HL-60/S4 (cell line): ENCODE results near the gene OLFM1.

ENCODE experiments used
- in situ Hi-C: fragments of 300-500 bp; cut with MboI; formaldehyde crosslinking; loops from 2 replicates; pipeline ENCODE4 v1.14.3; 2022; ENCODE audit warnings: low sequenced_read_pairs

OLFM1 gene

DNA sequence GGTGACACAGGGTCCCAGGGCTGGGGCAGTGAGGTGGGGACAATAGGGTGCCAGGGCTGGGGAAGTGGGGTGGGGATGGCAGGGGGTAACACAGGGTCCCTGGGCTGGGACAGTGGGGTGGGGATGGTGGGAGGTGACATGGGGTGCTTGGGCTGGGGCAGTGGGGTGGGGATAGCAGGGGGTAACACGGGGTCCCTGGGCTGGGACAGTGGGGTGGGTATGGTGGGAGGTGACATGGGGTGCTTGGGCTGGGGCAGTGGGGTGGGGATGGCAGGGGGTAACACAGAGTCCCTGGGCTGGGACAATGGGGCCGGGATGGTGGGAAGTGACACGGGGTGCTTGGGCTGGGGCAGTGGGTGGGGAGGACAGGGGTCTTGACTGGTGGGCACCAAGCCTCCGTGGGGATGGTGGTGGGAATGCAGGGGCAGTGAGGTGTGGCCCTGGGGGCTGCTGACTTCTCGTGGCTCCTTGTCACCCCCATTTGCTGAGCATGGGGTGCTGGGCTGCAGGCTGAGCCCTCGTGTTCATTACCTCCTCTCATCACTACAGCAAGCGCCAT lies 41.7 kb downstream of the OLFM1 start:
- in situ Hi-C loops: no loop called here

DNA sequence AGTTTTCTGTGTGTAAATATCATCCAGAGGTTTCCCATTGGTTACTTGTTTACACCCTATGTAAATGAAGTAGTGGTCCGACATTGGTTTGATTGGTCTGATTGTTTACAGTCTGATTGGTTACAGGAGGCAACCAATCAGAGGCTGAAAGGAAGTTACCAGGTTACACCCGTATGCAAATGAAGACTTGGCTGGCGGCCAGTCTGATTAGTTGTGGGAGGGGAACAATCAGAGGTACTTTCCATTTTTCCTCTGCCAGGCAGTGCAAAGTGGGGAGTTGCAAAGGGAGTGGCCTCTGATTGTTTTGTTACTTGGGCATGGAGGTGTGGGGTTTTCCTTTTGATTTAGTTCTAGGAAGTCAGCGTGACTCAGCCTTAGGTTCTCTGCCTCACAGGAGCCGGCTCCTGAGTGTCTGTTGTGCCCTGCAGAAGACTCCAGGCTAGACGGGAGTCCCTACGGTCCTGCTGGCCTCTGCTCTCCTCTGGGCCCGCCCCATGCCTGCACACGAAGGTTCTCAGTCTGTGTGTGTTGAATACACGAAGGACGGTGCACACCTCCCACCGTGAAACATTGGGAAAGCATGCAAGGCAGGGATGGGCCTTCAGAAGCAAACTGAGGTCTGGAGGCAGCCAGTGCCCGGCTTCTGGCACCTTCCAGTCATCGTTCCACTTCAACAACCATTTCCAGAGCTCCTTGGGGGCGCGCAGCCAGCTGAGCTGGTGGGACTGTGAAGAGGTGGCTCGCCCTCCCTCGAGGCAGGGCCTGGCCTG lies 42.9 kb downstream of the OLFM1 start:
- in situ Hi-C loops: no loop called here

DNA sequence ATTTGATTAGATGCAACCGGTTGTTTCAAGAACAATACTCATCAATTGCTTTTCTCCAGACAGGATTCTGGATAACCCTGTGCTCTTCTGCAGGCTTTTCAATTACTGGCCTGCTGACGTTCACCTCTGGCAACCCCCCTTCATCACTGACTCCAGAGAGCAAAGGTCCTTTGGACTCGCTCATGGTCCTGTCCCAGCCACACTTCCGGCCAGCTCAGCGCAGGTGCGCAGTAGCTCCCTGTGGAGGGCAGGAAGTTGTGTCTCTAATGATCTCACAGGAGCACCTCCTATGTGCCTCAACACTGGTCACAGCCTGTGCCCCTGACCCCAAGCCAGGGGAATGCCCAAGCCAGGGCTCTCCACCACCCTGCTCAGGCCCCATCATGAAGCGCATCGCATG lies 44.0 kb downstream of the OLFM1 start:
- in situ Hi-C loops: no loop called here

DNA sequence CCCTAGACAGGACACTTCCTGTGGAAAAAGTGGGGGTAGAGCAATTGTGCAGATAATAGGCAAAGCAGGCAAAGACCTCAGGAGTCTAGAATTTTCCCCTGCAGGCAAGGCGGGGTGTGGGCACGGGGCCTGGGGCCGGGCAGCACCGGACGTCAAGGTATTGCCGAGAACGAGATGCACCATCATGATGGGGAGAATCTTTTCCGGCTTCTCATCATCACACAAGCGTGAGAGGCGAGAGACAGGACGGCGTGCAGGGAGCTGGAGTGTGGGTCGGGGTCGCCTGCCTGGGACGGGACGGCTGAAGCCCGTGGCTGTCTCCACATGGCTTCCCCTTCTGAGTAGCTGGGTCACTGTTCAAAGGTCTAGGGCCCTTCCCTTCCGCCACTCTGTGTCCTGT lies 44.5 kb downstream of the OLFM1 start:
- in situ Hi-C loops: no loop called here

DNA sequence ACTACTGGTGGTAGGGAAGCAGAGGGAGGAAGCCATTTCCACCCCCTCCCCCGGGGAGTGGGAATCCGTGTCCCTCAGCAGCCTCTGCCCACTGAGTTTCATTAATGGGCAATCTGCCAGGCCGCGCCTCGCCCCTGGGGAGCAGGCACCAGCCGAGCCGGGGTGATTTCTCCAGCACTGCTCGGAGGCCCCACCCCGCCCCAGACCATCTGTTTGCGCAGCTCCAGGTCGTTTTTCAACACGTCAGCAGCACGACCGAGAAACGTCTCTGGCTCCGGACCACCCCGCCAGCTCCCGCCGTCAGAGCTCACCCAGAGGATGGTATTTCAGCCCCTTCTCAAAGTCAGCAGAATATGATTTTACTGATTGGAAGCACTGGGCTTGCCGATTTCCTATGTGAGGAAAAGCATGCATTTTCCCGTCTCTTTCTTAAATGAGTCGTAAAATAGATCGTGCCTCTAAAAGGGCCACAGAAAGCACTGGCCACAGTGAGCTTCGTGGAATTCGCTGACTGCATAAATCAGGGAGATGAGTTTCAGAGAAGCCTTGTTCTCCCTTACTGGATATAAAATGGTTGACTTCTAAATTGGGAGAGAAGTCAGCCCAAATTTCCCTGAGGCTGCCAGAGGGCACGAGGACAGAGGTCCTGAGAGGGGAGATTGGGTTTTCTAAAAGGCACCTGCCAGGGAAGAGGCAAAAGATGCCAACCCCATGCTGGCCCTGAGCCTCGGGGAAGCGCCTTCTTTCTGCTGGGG lies 47.0 kb downstream of the OLFM1 start:
- in situ Hi-C loops: no loop called here

DNA sequence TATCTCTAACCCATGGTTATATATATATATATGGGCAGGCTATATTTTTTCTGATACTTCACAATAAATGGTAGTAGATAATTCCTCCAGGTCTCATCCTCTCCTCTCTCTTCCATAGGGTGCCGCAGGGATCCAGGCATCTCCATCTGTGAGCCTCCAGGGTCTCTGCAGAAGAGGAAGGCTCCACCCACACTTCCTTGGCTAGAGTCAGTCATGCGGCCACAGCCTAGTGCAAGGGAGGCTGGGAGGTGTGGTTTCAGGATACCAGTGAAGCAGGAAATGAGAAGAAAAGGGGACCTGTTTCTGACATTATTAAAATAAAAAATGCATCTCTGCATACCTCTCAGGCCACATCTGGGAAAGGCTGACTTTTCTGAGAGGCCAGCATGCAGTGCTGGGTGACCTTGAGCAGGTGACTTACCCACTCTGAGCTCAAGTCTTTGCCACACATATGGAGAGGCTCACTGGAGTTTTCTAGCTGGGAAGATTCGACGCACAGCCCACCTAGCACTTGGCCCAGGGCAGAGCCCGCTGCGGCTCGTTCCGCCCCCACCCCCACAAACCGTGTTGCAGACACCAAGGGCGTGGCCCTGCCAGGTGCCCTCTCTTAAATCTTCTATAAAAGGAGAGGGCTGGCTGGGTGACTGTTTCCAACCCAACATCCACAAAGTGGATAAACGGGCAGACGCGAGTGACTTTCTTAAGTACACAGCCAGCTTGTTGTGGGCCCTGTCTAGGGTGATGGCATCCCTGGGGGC lies 47.9 kb downstream of the OLFM1 start:
- in situ Hi-C loops: no loop called here

DNA sequence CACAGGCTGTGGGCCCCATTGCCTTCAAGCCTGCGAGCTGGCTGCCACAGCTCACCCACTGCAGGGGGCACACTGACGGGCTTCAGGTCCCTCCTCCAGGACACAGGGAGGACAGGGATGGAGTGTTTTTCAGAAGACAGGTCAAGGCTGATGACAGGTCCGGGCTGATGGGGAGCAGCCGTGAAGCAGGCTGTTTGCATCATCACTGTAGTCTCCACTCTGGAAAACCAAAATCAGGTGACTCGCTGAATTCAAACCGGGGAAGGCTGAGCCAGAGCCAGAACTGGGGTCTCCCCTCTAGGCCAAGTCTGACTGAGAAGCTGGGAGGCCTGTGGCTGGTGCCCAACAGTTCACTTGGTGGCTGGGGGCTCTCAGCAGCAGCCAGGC lies 48.5 kb downstream of the OLFM1 start:
- in situ Hi-C loops: no loop called here

DNA sequence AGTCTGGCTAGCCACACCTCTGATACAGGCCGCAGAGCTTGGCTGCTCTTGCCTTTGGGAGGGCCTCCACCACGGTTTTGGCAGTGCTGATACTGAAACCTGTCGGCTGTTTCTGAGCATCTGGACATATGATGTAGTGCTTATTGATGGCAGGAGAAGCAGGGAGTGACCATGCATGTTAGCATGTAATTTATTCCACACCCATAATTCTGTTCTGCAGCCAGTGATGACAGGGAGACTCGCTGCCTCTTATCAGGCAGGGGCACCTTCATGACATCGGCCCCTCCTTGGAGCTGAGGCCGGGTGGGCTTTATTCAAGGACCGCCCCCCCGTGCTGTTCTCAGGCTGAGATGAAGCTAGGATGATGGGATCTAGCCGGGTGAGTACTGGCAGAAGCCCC lies 49.0 kb downstream of the OLFM1 start:
- in situ Hi-C loops: no loop called here

DNA sequence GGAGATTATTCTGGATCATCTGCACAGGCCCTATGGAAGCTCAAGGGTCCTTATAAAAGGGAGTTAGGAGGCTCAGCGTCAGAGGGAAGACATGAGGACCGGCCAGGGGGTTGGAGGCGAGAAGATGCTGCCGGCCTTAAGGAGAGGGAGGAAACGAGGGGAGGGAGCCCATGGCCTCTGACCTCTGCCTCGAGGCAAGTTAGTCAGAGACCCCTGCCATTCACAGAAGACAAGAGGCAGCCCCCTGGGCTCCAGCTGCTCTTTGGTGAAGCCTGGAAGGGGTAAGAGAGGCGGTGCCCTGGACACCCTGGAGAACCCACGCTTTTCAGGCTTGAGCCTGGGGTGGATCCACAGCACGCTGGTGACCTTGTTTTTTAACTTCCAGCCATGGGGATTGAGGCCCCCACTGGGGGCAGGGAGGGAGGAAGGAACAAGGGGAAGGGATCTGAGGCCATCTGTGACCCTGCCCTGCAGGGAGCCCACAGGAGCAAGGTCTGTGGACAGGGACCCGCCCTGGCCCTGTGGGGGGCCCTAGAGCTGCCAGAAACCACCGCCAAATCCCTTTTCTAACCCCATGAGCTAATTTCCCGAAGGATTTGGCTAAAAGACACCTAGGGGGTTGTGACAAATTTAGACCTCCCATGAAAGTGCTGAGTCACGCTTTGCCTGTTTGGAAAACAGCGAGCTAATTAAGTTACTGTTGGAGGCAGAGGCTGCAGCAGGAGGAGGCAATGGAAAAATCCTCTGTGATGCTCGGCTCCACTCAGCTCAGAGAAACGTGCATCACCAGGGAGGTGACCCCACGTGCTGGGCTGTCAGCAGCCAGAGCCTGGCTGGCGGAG lies 49.7 kb downstream of the OLFM1 start:
- in situ Hi-C loops: no loop called here

DNA sequence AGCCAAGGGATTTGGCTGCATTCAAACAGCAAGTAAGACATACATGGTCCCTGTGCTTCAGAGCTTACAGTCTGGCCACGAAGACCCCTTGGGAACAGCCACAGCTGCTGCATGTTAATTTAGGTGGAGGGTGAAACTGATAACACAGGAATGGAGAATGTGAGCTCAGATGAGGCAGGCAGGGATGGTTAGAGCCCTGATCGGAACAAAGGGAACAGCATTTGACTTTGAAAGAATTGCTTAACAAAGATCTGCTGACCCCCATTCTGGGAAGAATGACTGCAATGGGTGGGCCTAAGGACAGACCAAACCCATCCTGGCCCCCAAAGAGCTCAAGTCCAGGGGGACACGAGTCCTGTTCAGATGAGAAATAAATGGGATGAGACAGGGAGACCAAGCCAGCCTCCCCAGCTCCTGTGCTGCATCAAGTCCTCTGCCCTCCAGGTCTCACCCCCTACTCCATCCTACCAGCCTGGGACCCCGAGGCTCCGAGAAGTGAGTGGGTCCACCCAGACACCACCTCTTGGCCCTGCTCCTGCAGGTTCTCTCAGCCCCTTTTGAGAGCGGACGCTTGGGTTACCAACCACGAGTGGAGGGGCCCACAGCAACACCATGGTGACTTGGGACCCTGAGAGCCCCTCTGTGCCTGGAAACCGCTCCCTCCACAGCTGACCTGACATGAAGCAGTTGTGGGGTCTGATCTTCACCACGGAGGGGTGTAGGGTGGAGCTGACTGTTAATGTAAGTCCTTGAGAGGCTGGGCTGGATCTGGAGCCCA lies 50.8 kb downstream of the OLFM1 start:
- in situ Hi-C loops: no loop called here

DNA sequence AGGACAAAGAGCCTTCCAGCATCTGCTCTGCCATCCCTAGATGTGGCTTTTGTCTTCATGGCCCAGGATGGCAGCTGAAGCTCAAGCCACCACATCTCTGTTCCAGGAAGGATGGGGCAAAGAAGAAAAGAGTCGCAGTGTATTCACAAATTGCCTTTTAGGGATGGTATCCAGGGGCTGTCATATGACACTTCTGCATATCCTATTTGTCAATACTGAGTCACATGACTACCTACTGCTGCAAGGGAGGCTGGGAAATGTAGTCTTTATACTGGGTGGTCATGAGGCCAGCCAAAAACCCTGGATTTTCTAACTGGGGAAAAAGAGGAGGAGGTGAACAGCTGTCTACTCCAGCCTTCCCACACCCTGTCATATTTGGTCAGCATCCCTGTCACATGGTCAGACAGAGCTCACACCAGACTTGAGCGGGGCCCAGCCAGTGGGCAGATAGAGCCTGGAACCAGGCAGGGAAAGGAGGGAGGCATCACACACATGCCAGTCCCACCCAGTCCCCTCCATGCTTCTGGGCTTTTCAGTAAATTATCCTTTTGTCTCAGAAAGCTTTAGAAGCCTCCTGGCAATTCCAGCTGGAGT lies 52.0 kb downstream of the OLFM1 start:
- in situ Hi-C loops: no loop called here

DNA sequence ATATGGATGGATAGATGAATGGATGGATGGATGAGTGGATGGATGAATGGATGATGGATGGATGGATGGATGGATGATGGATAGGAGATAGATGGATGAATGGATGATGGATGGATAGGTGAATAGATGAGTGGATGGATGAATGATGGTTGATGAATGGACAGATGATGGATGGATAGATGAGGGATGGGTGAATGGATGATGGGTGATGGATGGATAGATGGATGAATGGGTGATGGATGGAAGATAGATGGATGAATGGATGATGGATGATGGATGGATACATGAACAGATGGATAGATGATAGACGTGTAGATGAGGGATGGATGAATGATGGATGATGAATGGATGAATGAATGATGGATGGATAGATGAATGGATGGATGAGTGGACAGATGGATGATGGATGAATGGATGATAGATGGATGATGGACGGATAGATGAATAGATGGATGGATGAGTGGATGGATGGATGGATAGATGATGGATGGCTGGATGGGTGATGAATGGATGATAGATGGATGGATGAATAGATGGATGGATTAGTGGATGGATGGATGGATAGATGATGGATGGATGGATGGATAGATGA lies 53.8 kb downstream of the OLFM1 start:
- in situ Hi-C loops: no loop called here

DNA sequence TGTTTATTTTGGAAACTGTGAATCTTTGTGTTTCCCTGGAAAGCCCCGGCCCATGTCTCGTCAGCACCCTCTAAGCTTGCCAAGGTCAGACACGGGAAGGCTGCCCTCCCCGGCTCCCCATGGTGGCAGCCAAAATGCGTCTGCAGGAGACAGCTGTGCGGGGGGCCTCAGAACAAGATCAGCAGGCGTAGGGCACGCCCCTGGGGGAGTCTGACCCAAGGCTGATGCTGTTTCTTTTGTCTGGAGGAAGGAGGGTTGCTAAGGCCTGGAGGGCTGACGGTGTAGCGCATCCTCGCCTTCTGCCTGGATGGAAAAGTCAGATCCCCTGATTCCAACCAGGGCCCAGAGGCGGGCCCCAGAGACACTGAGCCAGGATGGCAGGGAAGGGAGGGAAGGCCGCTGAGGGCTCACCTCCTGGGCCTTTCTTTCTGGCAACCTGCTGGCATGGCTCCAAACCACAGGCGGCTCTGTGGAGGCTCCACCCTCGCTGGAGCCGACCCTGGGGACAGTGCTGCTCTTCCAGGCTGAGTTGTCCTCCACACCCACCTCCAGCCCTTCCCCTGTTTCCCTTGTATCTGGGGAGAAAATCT lies 57.2 kb downstream of the OLFM1 start:
- in situ Hi-C loops: no loop called here

DNA sequence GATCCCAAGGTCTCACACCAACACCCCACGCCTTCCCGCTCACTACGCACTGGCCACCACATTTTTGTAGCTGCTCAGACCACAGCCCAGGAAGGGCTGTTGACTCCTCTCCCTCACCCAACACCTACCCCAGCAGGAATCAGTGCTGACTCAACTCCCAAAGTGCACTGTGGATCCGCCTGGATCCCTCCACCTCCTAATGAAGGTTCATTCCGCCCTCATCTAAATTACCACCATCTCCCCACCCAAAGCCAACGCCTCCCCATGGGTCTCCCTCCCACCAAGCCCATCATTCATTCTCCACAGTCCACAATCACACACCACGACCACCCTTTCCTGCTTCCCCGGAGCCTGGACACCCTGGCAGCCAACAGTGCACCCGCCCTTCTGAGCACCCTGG lies 57.8 kb downstream of the OLFM1 start:
- in situ Hi-C loops: no loop called here

DNA sequence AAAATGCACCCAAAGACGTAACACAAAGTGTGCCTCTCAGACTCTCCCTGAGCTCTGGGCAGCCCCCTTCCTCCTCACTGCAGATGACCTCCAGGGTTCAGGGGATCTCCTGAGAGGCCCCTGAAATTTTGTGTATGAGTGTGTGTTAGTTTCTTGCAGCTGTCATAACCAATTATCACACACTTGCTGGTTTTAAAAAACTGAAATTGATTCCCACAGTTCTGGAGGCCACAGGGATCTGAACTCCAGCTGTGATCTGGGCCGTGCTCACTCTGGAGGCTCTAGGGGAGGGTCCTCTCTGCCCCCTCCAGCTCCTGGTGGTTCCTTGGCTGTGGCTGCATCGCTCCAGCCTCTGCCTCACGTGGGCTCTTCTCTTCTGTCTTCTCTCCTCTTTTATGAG lies 58.8 kb downstream of the OLFM1 start:
- in situ Hi-C loops: no loop called here

DNA sequence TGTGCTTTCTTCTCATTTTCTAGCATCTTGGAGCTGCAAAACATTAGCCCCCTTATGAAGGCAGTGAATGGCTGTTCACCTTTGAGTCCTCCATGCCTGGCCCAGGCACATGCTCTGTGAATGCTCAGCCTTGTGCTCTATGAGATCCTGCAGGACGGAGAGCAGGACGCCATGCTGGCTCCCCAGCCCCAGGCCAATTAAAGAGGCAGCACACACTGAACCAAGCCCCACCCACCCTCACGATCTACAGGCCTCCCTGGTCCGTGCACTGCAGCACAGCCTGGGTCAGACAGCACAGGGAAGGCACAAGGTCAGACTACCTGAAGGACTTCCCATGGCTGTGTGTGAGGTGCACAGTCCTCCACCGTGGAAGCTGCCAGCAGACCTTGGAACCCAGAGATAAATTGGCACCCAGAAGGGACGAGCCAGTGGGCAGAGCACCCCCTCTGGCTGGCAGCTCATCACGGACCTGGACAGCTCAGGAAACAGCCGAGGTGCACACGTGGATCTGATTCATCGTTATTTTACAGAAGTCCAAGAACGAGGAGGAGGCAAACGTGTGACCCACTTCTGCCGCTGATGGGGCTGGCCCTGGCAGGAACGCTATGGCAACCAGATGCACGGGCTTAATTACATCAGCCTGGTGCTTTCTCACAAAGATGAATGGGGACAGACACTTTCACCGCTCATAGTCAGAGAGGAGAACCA lies 59.5 kb downstream of the OLFM1 start:
- in situ Hi-C loops: no loop called here

DNA sequence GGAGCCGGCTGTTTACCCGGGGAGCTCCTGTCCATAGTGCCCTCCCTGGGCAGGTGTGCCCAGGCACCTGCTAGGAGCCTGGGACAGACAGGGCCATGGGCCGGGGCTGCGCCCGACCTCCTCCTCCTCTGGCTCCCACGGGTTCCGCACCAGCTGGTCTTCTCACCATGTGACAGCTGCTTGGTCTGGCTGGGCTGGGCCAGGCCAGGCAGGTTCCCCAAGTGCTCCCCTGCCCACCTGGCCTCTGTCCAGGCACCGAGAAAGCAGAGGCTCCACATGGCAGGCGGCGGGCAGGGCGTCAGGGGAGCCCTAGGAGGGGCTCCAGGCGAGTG lies 60.0 kb downstream of the OLFM1 start:
- in situ Hi-C loops: no loop called here

DNA sequence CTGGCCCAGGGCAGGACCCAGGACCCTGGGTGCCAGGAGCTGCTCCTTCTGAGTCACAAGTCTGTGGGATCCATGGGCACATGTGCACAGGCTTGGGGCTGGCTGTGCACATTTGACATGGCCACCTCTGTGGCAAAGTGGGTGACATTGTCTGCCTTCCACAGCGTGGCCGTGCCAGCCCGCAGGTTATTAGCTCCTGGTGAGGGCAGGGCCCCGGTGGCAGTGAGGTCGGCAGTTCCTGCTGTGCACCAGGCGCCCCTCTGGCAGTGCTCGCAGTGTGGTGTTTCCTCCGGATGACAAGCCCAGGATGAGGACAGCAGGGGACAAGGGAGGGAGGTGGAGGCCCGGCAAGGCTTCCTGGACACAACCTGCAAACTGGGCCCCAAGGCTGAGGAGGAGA lies 60.5 kb downstream of the OLFM1 start:
- in situ Hi-C loops: no loop called here
